Measurements from ENCODE around the gene METTL3. TPM values are rescaled to one million over a fixed set of nuclear protein-coding genes. Genes with fewer than 3 reads are reported as not detected.

METTL3 gene
- total and polyA plus RNA-seq, 2 of the 13 experiments (the other 11 are each of a cell fraction or from before 2014, with no cell fraction given), result 123 to 130 TPM

- ChIA-PET POLR2A (no interaction called here), CTCF (ENCODE audit: low intra/inter-chr PET ratio, low total read pairs) (no interaction called here)
- peaks cover 23% of the 10 kb centered on the region for H3K79me2 ChIP-seq (ENCODE audit: insufficient read depth, low read length)
- intact Hi-C loops (cut with micrococcal nuclease; ENCODE audit: unreplicated experiment) (no loop called here), in situ Hi-C loops (cut with HindIII; ENCODE audit: extremely low pct_ligation_motif_present, low pct_unique_long_range_greater_than_20kb) (loop anchor here (5.0 kb wide), 1 partner anchor 54 kb away; no protein-coding TSS in a partner anchor)
- H3K36me3 ChIP-seq (replicated peaks in 1 of 2; ENCODE audit: control insufficient read depth in 1 of 2, insufficient read depth in 2 of 2, low read length in 2 of 2), result peaks cover 33 to 66% of the 10 kb centered on the region in 2 experiments
- no peak overlapping the region for H2AFZ ChIP-seq (ENCODE audit: low read length)
- ATAC-seq (peak; percentile 13; the same call in 2 of the 3 replicates), FAIRE-seq (no peak), DNase-seq (ENCODE audit: low spot score) (no peak)
- no peak overlapping the region for H3K27ac ChIP-seq (ENCODE audit: extremely low read length, insufficient read depth, low read length)
- 93% methylated on average over 4 of the region's 4 CpGs for whole genome bisulfite sequencing (ENCODE audit: low lambda C conversion rate)
- no peaks in the 10 kb centered on the region; the same call in 1 of the 2 replicates for H3K4me1 ChIP-seq (ENCODE audit: insufficient read depth, low read length)
- H3K27me3 ChIP-seq (ENCODE audit: control insufficient read depth in 1 of 2, insufficient read depth in 2 of 2, low read length in 2 of 2), result no peaks in the 10 kb centered on the region
- no peaks in the 10 kb centered on the region for H3K9me3 ChIP-seq (ENCODE audit: low read length)
- H3K4me3 ChIP-seq (replicated peaks in 1 of 3; ENCODE audit: insufficient read depth in 1 of 3, low read depth in 2 of 3, low read length in 3 of 3), result no peak overlapping the region
- H3K4me2 ChIP-seq (ENCODE audit: low read depth, low read length), result no peak overlapping the region
- TF ChIP-seq HOXA3 (CRISPR knock-in tag; IDR thresholded peaks at IDR 0.05) (no peak), ZNF792 (CRISPR knock-in tag; IDR thresholded peaks at IDR 0.05) (no peak), ZNF589 (CRISPR knock-in tag; conservative IDR thresholded peaks at IDR 0.05) (no peak), ZNF713 (CRISPR knock-in tag; IDR thresholded peaks at IDR 0.05) (no peak), KDM2A (CRISPR knock-in tag; IDR thresholded peaks at IDR 0.05; ENCODE audit: borderline replicate concordance, low read depth) (no peak), ZNF577 (CRISPR knock-in tag; IDR thresholded peaks at IDR 0.05; ENCODE audit: borderline replicate concordance, low read depth) (no peak), NCOA1 (CRISPR knock-in tag; IDR thresholded peaks at IDR 0.05) (no peak), ZNF282 (IDR thresholded peaks at IDR 0.05; ENCODE audit: partially characterized antibody) (no peak)
- TF ChIP-seq, protein P1, sequence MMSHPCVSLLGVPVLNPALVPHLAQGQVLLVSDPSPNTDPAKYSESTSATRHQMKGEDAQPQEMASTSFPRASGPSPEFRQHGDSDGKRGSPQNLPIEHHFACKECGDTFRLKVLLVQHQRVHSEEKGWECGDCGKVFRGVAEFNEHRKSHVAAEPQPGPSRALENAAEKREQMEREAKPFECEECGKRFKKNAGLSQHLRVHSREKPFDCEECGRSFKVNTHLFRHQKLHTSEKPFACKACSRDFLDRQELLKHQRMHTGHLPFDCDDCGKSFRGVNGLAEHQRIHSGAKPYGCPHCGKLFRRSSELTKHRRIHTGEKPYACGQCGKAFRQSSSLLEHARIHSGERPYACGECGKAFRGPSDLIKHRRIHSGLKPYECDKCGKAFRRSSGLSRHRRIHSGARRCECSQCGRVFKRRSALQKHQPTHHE (CRISPR knock-in tag; IDR thresholded peaks at IDR 0.05; ENCODE audit: borderline replicate concordance), result no peak
- no peak overlapping the region for H3K9ac ChIP-seq (ENCODE audit: insufficient read depth, low read depth, low read length)
- BruUV-seq (replicated peaks), result no TSS peak
- 0 out of 2 replicates have a peak, but pooled peaks cover 1% of the 10 kb centered on the region for H4K20me1 ChIP-seq (ENCODE audit: insufficient read depth, low read length)
Measured at GRCh38 chr14:21503376-21503775, 7.8 kb downstream of the METTL3 start.
